HUES6 (cell line): ENCODE measurements around the gene TMEM243.

Experiments used
- H3K27ac ChIP-seq: 2 replicates; pipeline ENCODE4 v1.7.0; 2013; ENCODE audit warnings: low read depth, mild to moderate bottlenecking, low read length, inconsistent platforms
- H3K27me3 ChIP-seq: 2 replicates; pipeline ENCODE4 v1.6.1; 2013; ENCODE audit warnings: low read length; ENCODE audit not compliant: control insufficient read depth, insufficient read depth
- H3K36me3 ChIP-seq: 2 replicates; pipeline ENCODE4 v1.6.1; 2013; ENCODE audit warnings: low read length; ENCODE audit not compliant: control insufficient read depth, insufficient read depth
- H3K4me1 ChIP-seq: 2 replicates; pipeline ENCODE4 v1.6.1; 2013; ENCODE audit warnings: low read length; ENCODE audit not compliant: control insufficient read depth, insufficient read depth
- H3K4me3 ChIP-seq: 2 replicates; pipeline ENCODE4 v1.5.1; 2013; ENCODE audit warnings: low read depth, low read length
- H3K9ac ChIP-seq: one replicate; pipeline ENCODE4 v1.6.1; 2013; ENCODE audit warnings: mild to moderate bottlenecking, low read length
- H3K9me3 ChIP-seq: 2 replicates; pipeline ENCODE4 v1.6.1; 2013; ENCODE audit warnings: low read depth, low read length; ENCODE audit not compliant: control insufficient read depth, insufficient read depth

The TMEM243 gene

GRCh38 chr7:87192784-87193487 is 26.6 kb downstream of the TMEM243 start:
- Histone ChIP-seq H3K27ac (no peak overlapping the region), H3K36me3 (peaks cover 100% of the 10 kb centered on the region), H3K4me1 (no peaks in the 10 kb centered on the region)

DNA sequence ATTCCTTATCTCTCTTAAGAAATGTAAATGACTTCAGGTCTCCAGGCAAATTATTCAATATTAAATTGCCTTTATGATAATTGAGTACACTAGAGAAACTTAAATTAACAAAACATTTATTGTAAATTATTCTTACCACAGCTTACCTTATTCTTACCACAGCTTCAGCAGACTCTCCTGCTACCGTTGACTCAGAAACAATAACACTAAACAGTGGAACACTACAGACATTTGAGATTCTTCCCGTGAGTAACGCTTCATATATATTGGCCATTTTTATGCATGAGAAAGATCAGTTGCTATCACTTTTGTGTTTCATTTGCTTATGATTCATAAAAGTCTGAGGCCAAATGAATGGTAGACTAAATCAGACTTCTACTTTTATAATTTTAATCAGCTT is 28.7 kb downstream of the TMEM243 start:
- Histone ChIP-seq H3K4me3 (no peak overlapping the region), H3K27ac (no peak overlapping the region), H3K9ac (no peak overlapping the region), H3K27me3 (no peaks in the 10 kb centered on the region), H3K9me3 (no peaks in the 10 kb centered on the region), H3K36me3 (peaks cover 100% of the 10 kb centered on the region), H3K4me1 (no peaks in the 10 kb centered on the region)

More at GRCh38 chr7:87192784-87193487, 26.6 kb downstream of the TMEM243 start:
- H3K4me3 ChIP-seq, result no peak overlapping the region
- H3K27me3 ChIP-seq, result no peaks in the 10 kb centered on the region
- no peak overlapping the region for H3K9ac ChIP-seq
- no peaks in the 10 kb centered on the region for H3K9me3 ChIP-seq

- Histone ChIP-seq H3K9ac (no peak overlapping the region), H3K4me3 (no peak overlapping the region), H3K27me3 (no peaks in the 10 kb centered on the region), H3K9me3 (no peaks in the 10 kb centered on the region), H3K4me1 (no peaks in the 10 kb centered on the region), H3K27ac (no peak overlapping the region), H3K36me3 (peaks cover 100% of the 10 kb centered on the region)
These were observed 30.6 kb downstream of the TMEM243 start for GRCh38 chr7:87188930-87189329.

- Histone ChIP-seq H3K4me3 (no peak overlapping the region), H3K9ac (no peak overlapping the region), H3K27me3 (no peaks in the 10 kb centered on the region), H3K9me3 (no peaks in the 10 kb centered on the region), H3K27ac (no peak overlapping the region), H3K36me3 (peaks cover 100% of the 10 kb centered on the region), H3K4me1 (no peaks in the 10 kb centered on the region)
These were observed 32.4 kb downstream of the TMEM243 start for GRCh38 chr7:87187120-87187519.

- no peaks in the 10 kb centered on the region for H3K27me3 ChIP-seq
- H3K9me3 ChIP-seq, result no peaks in the 10 kb centered on the region
- H3K9ac ChIP-seq, result no peak overlapping the region
- H3K4me3 ChIP-seq, result no peak overlapping the region
- no peaks in the 10 kb centered on the region for H3K4me1 ChIP-seq
- H3K36me3 ChIP-seq, result peaks cover 94% of the 10 kb centered on the region
- H3K27ac ChIP-seq, result no peak overlapping the region
These were observed 40.4 kb downstream of the TMEM243 start for GRCh38 chr7:87179180-87179579.

- H3K9me3 ChIP-seq, result no peaks in the 10 kb centered on the region
- peaks cover 94% of the 10 kb centered on the region for H3K36me3 ChIP-seq
- H3K4me3 ChIP-seq, result no peak overlapping the region
- no peak overlapping the region for H3K27ac ChIP-seq
- no peak overlapping the region for H3K9ac ChIP-seq
- no peaks in the 10 kb centered on the region for H3K4me1 ChIP-seq
- H3K27me3 ChIP-seq, result no peaks in the 10 kb centered on the region
These were observed 41.2 kb downstream of the TMEM243 start for GRCh38 chr7:87178320-87178719.

GRCh38 chr7:87173471-87173870 is 46.1 kb downstream of the TMEM243 start:
- Histone ChIP-seq H3K9me3 (no peaks in the 10 kb centered on the region), H3K27ac (no peak overlapping the region), H3K36me3 (peaks cover 99% of the 10 kb centered on the region), H3K4me1 (no peaks in the 10 kb centered on the region), H3K9ac (no peak overlapping the region), H3K27me3 (no peaks in the 10 kb centered on the region), H3K4me3 (no peak overlapping the region)

GRCh38 chr7:87171282-87171934 is 48.1 kb downstream of the TMEM243 start:
- H3K9me3 ChIP-seq, result no peaks in the 10 kb centered on the region
- no peak overlapping the region for H3K9ac ChIP-seq
- no peaks in the 10 kb centered on the region for H3K27me3 ChIP-seq
- H3K4me1 ChIP-seq, result no peaks in the 10 kb centered on the region
- H3K36me3 ChIP-seq, result peaks cover 100% of the 10 kb centered on the region
- no peak overlapping the region for H3K27ac ChIP-seq
- no peak overlapping the region for H3K4me3 ChIP-seq

DNA sequence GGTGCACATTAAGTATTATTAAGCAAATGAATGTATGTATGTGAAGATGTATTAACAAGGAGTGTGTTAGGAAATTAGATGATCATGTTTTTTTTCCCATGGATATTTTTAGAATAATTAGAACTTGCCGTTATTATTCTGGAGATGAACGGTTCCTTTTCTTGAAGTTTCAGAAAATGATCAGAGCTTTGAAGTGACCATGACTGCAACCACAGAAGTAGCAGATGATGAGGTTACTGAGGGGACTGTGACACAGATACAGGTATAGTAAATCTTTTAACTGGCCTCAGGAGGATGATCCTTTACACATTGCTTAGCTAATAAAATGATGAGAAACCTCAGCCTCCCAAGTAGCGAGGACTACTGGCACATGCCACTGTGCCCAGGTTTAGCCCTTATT is 48.7 kb downstream of the TMEM243 start:
- Histone ChIP-seq H3K9me3 (no peaks in the 10 kb centered on the region), H3K9ac (no peak overlapping the region), H3K4me1 (no peaks in the 10 kb centered on the region), H3K4me3 (no peak overlapping the region), H3K27me3 (no peaks in the 10 kb centered on the region), H3K27ac (no peak overlapping the region), H3K36me3 (peaks cover 100% of the 10 kb centered on the region)

DNA sequence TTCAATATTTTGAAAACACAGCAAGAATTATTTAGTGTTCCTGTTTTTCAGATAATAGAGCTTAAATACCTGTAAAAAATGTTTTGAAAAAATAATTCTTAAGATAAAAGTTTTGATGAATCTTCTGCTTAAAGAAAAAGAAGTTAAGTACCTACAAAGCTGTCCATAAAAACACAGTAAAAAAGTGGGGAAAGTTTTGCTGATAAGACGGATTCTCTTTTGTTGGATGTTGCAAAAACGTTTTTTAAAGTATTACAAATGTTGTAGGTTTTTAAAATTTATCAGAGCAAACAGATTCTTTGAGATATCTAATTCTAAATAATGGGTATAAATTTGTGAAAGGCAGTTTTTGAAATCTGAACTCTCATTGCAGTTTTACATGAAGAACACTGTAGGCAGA is 55.1 kb downstream of the TMEM243 start:
- no peaks in the 10 kb centered on the region for H3K9me3 ChIP-seq
- no peaks in the 10 kb centered on the region for H3K27me3 ChIP-seq
- no peak overlapping the region for H3K4me3 ChIP-seq
- peaks cover 71% of the 10 kb centered on the region for H3K36me3 ChIP-seq
- H3K9ac ChIP-seq, result no peak overlapping the region
- no peak overlapping the region for H3K27ac ChIP-seq
- H3K4me1 ChIP-seq, result no peaks in the 10 kb centered on the region

DNA sequence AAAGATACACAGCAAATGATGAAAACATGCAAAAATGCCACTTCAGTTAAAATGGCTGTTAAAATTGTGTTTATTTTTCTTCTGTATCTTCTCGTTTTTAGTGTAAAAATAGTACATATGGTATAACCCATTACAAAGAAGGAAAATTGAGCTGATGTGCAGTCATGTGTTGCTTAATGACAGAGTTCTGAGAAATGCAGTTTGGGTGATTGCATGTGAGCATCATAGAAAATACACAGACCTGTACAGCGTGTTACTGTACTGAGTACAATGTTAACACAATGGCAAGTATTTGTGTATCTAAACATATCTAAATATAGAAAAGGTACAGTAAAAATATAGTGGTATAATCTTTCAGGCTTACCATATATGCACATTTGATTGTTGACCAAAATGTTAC is 60.0 kb downstream of the TMEM243 start:
- Histone ChIP-seq H3K4me3 (no peak overlapping the region), H3K27ac (no peak overlapping the region), H3K36me3 (peaks cover 35% of the 10 kb centered on the region), H3K27me3 (no peaks in the 10 kb centered on the region), H3K9me3 (no peaks in the 10 kb centered on the region), H3K9ac (no peak overlapping the region), H3K4me1 (peaks cover 11% of the 10 kb centered on the region)
